HG02840 (cell line): ENCODE measurements around the gene SMIM44.

Source experiments
- ATAC-seq: cut with Tn5 transposase; IDR thresholded peaks from one replicate; pipeline ENCODE4 v1.9.1; 2021; ENCODE audit warnings: mild to moderate bottlenecking, moderate library complexity, moderate number of reproducible peaks; ENCODE audit not compliant: unreplicated experiment, low FRiP score

Gene SMIM44

GRCh38 chr19:3503036-3503572 is 19.9 kb upstream of the SMIM44 start:
- ATAC-seq, result no peak

GRCh38 chr19:3501780-3502179 is 18.5 kb upstream of the SMIM44 start:
- no peak for ATAC-seq

- ATAC-seq, result peak; percentile 81
Measured at GRCh38 chr19:3500429-3501101, 17.3 kb upstream of the SMIM44 start, which contains the start of gene DOHH. Gene DOHH, minus strand, starts transcription at chr19:3500674. Its CDS starts 3,860 bp downstream, at chr19:3496814.

GRCh38 chr19:3499738-3500428 is 16.6 kb upstream of the SMIM44 start:
- ATAC-seq, result no peak

GRCh38 chr19:3497757-3498520 is 14.7 kb upstream of the SMIM44 start:
- no peak for ATAC-seq

GRCh38 chr19:3496392-3497273 is 13.4 kb upstream of the SMIM44 start:
- no peak for ATAC-seq

GRCh38 chr19:3494559-3494958 is 11.3 kb upstream of the SMIM44 start:
- no peak for ATAC-seq

- no peak for ATAC-seq
Measured at GRCh38 chr19:3494051-3494450, 10.8 kb upstream of the SMIM44 start.

- no peak for ATAC-seq
Measured at GRCh38 chr19:3493651-3494050, 10.4 kb upstream of the SMIM44 start.

- ATAC-seq, result no peak
Measured at GRCh38 chr19:3492919-3493318, 9.7 kb upstream of the SMIM44 start.

GRCh38 chr19:3492131-3492839 is 9.0 kb upstream of the SMIM44 start:
- no peak for ATAC-seq

- ATAC-seq, result no peak
Measured at GRCh38 chr19:3491396-3492119, 8.3 kb upstream of the SMIM44 start.

- no peak for ATAC-seq
Measured at GRCh38 chr19:3482507-3483225, 575 bp downstream of the SMIM44 start.

GRCh38 chr19:3481241-3482090 is 1.8 kb downstream of the SMIM44 start:
- no peak for ATAC-seq

GRCh38 chr19:3480383-3481091 is 2.7 kb downstream of the SMIM44 start, which contains the start of gene SMIM24:
Gene SMIM24, minus strand, starts transcription at chr19:3480525. Its CDS starts 62 bp downstream, at chr19:3480463.
- ATAC-seq, result no peak

GRCh38 chr19:3479834-3480215 is 3.4 kb downstream of the SMIM44 start:
- ATAC-seq, result no peak
